IMR-90 (cell line): Measurements from ENCODE around the gene FLACC1. TPM values are rescaled to one million over a fixed set of nuclear protein-coding genes. Genes with fewer than 3 reads are reported as not detected.
"Not testable (repeated sequence)": the region's sequence is repeated elsewhere in the genome, so short reads cannot be mapped to it uniquely, and the experiment has no call there.

Source experiments
- ATAC-seq: fragments of 200-7000 bp; cut with Tn5 transposase; 2 replicates; pipeline ENCODE4 v1.9.1; 2020; ENCODE audit warnings: low read depth, mild to moderate bottlenecking, moderate library complexity
- BruUV-seq: library from RNA; stranded (reverse); fragments of 400-500 nt; replicated peaks from 2 replicates; lab custom pipeline; 2021; lab: Mats Ljungman, UMichigan
- CTCF ChIA-PET: fragments of 300-600 bp; formaldehyde crosslinking; extraction: SDS; loops from one replicate; lab custom pipeline; 2021; ENCODE audit warnings: antibody characterized with exemption; lab: Yijun Ruan, JAX
- POLR2A ChIA-PET: fragments of 300-600 bp; sonication (Branson Sonifier 250); formaldehyde crosslinking; loops from one replicate; lab custom pipeline; 2022; ENCODE audit warnings: antibody characterized with exemption; ENCODE audit not compliant: unreplicated experiment; lab: Charles Lee
- DNase-seq: peaks from one replicate; pipeline ENCODE4 v3.0.0; 2013
- H2AFZ ChIP-seq: replicated peaks from 2 replicates; pipeline ENCODE3; 2013; ENCODE audit warnings: low read length, mild to moderate bottlenecking; ENCODE audit not compliant: poor library complexity
- H2AK5ac ChIP-seq: 2 replicates; pipeline ENCODE4 v1.6.1; 2013; ENCODE audit warnings: low read depth, low read length, inconsistent platforms
- H2AK9ac ChIP-seq: replicated peaks from 2 replicates; pipeline ENCODE3; 2013; ENCODE audit warnings: mild to moderate bottlenecking, low read depth, low read length, moderate library complexity; ENCODE audit not compliant: poor library complexity
- H2BK120ac ChIP-seq: 2 replicates; pipeline ENCODE4 v1.6.1; 2013; ENCODE audit warnings: low read depth, low read length, inconsistent platforms
- H2BK15ac ChIP-seq: 3 replicates; pipeline ENCODE4 v1.6.1; 2013; ENCODE audit warnings: low read depth, low read length, inconsistent platforms
- H2BK20ac ChIP-seq: 2 replicates; pipeline ENCODE4 v1.6.1; 2013; ENCODE audit warnings: low read depth, mild to moderate bottlenecking, inconsistent platforms, low read length, moderate library complexity
- H2BK5ac ChIP-seq: 2 replicates; pipeline ENCODE4 v1.6.1; 2013; ENCODE audit warnings: mild to moderate bottlenecking, low read depth, low read length, inconsistent platforms; ENCODE audit not compliant: poor library complexity, severe bottlenecking
- H3K14ac ChIP-seq: replicated peaks from 2 replicates; pipeline ENCODE4 v1.6.1; 2013; ENCODE audit warnings: low read depth, low read length, inconsistent platforms
- H3K18ac ChIP-seq: 2 replicates; pipeline ENCODE4 v1.6.1; 2013; ENCODE audit warnings: low read depth, low read length, control low read depth
- H3K23ac ChIP-seq: 2 replicates; pipeline ENCODE4 v1.6.1; 2013; ENCODE audit warnings: low read depth, low read length, inconsistent platforms
- H3K27ac ChIP-seq: 2 replicates; pipeline ENCODE4 v1.5.1; 2013; ENCODE audit warnings: mild to moderate bottlenecking, control low read depth, low read length; ENCODE audit not compliant: insufficient read depth
- H3K27me3 ChIP-seq: 2 replicates; pipeline ENCODE4 v1.6.1; 2013; ENCODE audit warnings: low read length; ENCODE audit not compliant: control insufficient read depth, insufficient read depth
- H3K36me3 ChIP-seq: 2 replicates; pipeline ENCODE4 v1.6.1; 2013; ENCODE audit warnings: low read length, mixed read lengths; ENCODE audit not compliant: control insufficient read depth, insufficient read depth
- H3K4ac ChIP-seq: 2 replicates; pipeline ENCODE4 v1.6.1; 2013; ENCODE audit warnings: low read depth, low read length, inconsistent platforms
- H3K4me1 ChIP-seq: 2 replicates; pipeline ENCODE4 v1.6.1; 2013; ENCODE audit warnings: low read length, mixed read lengths; ENCODE audit not compliant: control insufficient read depth, insufficient read depth
- H3K4me2 ChIP-seq: 2 replicates; pipeline ENCODE4 v1.6.1; 2013; ENCODE audit warnings: low read depth, mild to moderate bottlenecking, control low read depth, low read length, moderate library complexity
- H3K4me3 ChIP-seq: 2 replicates; pipeline ENCODE4 v1.5.1; 2013; ENCODE audit warnings: low read depth, mild to moderate bottlenecking, control low read depth, low read length, moderate library complexity; ENCODE audit not compliant: insufficient read depth
- H3K56ac ChIP-seq: 2 replicates; pipeline ENCODE4 v1.6.1; 2013; ENCODE audit warnings: low read length, inconsistent platforms; ENCODE audit not compliant: insufficient read depth; ENCODE audit errors: extremely low read depth
- H3K79me1 ChIP-seq, 2 experiments: 2 replicates each; pipeline ENCODE4 v1.6.1; 2013; ENCODE audit warnings: low read length in 2 of 2, inconsistent platforms in 1 of 2, low read depth in 1 of 2
- H3K9ac ChIP-seq: 2 replicates; pipeline ENCODE4 v1.6.1; 2013; ENCODE audit warnings: low read depth, low read length, control low read depth
- H3K9me1 ChIP-seq: 2 replicates; pipeline ENCODE4 v1.6.1; 2013; ENCODE audit warnings: low read length, inconsistent platforms; ENCODE audit not compliant: insufficient read depth
- H3K9me3 ChIP-seq: 2 replicates; pipeline ENCODE4 v1.6.1; 2013; ENCODE audit warnings: low read length; ENCODE audit not compliant: control insufficient read depth, insufficient read depth
- H4K20me1 ChIP-seq: 2 replicates; pipeline ENCODE4 v1.6.1; 2013; ENCODE audit warnings: low read length, inconsistent platforms; ENCODE audit not compliant: insufficient read depth
- H4K5ac ChIP-seq: 2 replicates; pipeline ENCODE4 v1.6.1; 2013; ENCODE audit warnings: mild to moderate bottlenecking, low read depth, low read length, control low read depth
- H4K8ac ChIP-seq, 2 experiments: 2 replicates each; pipeline ENCODE4 v1.6.1; 2013; ENCODE audit warnings: low read depth in 2 of 2, low read length in 2 of 2, control low read depth in 1 of 2, inconsistent platforms in 1 of 2
- H4K91ac ChIP-seq: 2 replicates; pipeline ENCODE4 v1.6.1; 2013; ENCODE audit warnings: low read depth, low read length, inconsistent platforms; ENCODE audit not compliant: insufficient read depth
- WGBS, 2 experiments: methylation state at CpG; one replicate each; pipeline versions ENCODE4 v1.1.5 to v1.1.7; 2013; ENCODE audit warnings: missing lambda C conversion rate in 2 of 2; ENCODE audit not compliant: insufficient read length in 1 of 2; ENCODE audit errors: extremely low coverage in 2 of 2; 5-methylcytosine and 5-hydroxymethylcytosine counted together
- dilution Hi-C: fragments of 300-500 bp; cut with HindIII; formaldehyde crosslinking; loops from one replicate; pipeline ENCODE4 v1.14.3; 2018; ENCODE audit warnings: low sequenced_read_pairs; ENCODE audit not compliant: unreplicated experiment
- in situ Hi-C: fragments of 300-500 bp; cut with MboI; formaldehyde crosslinking; loops from 3 replicates; pipeline ENCODE4 v1.14.3; 2019; ENCODE audit warnings: low sequenced_read_pairs, inconsistent platforms, mixed read lengths
- intact Hi-C: fragments of 100-400 bp; cut with micrococcal nuclease; formaldehyde crosslinking; loops from 2 replicates; pipeline ENCODE4 v1.10.0; 2022
- polyA plus RNA-seq, 3 experiments: library from polyadenylated mRNA; depleted of rRNA; stranded (reverse); fragments of >200 nt; gene quantifications; 2 replicates each; pipeline ENCODE4 v1.2.3, GENCODE V29; 2012; ENCODE audit warnings: low replicate concordance in 1 of 3
- total RNA-seq: library from RNA; depleted of rRNA; stranded (reverse); fragments of >200 nt; gene quantifications from 2 replicates; pipeline ENCODE4 v1.2.3, GENCODE V29; 2012

FLACC1 gene
- total and polyA plus RNA-seq, 2 of the 4 experiments (the other 2 are of a cell fraction): 0.32 to 0.54 TPM

DNA sequence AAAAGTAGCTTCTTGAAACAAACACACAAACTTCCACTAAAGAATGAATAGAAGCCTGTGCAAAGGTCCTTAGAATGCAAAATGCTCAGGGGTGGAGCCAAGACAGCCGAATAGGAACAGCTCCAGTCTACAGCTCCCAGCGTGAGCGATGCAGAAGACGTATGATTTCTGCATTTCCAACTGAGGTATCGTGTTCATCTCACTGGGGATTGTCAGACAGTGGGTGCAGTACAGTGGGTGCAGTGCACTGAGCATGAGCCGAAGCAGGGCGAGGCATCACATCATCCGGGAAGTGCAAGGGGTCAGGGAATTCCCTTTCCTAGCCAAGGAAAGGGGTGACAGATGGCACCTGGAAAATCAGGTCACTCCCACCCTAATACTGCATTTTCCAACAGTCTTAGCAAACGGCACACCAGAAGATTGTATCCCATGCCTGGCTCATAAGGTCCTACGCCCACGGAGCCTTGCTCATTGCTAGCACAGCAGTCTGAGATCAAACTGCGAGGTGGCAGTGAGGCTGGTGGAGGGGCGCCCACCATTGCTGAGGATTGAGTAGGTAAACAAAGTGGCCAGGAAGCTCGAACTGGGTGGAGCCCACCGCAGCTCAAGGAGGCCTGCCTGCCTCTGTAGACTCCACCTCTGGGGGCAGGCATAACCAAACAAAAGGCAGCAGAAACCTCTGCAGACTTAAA, 66.5 kb downstream of the FLACC1 start:
- WGBS, 2 experiments: 94% methylated on average over 6 of the region's 15 CpGs; no CpG with 5 or more reads in 1 of the 2 experiments
- POLR2A ChIA-PET, H3K23ac ChIP-seq, H2BK5ac ChIP-seq, H3K4me2 ChIP-seq, DNase-seq, H2AFZ ChIP-seq, H3K18ac ChIP-seq, H3K56ac ChIP-seq, H2BK20ac ChIP-seq, H3K27ac ChIP-seq, H3K9me3 ChIP-seq, H4K8ac ChIP-seq, H2BK120ac ChIP-seq, H3K4me3 ChIP-seq, CTCF ChIA-PET, ATAC-seq, H4K20me1 ChIP-seq, H3K9me1 ChIP-seq, H2AK5ac ChIP-seq, H3K27me3 ChIP-seq, H3K4me1 ChIP-seq, BruUV-seq, H3K14ac ChIP-seq, H4K5ac ChIP-seq, in situ Hi-C loops, H3K79me1 ChIP-seq, intact Hi-C loops, H4K91ac ChIP-seq, H3K4ac ChIP-seq, H2AK9ac ChIP-seq, dilution Hi-C loops, H2BK15ac ChIP-seq, H3K9ac ChIP-seq: not testable (repeated sequence)
- H3K36me3 ChIP-seq: peaks cover 17% of the 10 kb centered on the region
